Stimulated activated CD4-positive, alpha-beta T cell treated with anti-CD3 and anti-CD28 coated beads, Interleukin-1b, Interleukin-23, amount 100 ng/mL, for 4 hours (primary cell): Measurements from ENCODE around the gene AQP6.
A peak's percentile ranks its signal among the peaks of the same experiment; 100 is the strongest.

Source experiments
- DNase-seq, 2 donors: peaks; one replicate each; pipeline ENCODE4 v3.0.0-alpha.2; 2020; ENCODE audit warnings: low read depth in 2 of 2

The AQP6 gene

DNA sequence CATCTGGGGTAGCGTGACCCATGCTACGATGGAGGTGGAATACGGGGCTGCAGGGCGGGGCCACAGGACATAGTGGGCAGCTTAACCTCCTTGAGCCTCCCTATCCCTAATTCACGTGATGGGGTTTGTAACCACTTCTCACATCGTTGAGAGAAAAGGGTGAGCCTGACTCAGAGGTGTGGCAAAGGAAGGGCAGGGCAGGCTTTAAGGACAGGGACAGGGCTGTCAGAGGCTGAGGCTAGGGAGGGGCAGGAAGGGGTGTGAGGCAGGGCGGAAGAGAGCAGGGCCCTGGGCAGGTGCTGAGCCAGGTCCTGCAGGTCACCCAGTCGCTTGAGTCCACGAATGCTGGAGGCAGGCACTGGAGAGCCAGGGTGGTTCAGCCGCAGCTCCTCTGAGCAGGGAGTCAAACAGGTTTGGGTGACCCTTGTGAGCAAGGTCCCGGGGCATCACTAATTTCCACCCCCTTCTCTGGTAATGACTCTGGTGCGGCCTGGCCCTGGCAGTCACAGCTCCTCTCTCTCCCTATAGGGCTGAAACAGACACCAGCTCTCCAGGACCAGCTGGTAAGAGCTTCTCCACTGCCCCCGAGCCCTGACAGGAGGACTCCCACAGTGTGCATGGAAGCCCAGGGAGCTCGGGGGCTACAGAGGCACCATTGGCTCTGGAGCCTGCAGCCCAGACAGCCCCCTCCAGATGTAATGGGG is 29.7 kb upstream of the AQP6 start:
- no peak for DNase-seq

DNA sequence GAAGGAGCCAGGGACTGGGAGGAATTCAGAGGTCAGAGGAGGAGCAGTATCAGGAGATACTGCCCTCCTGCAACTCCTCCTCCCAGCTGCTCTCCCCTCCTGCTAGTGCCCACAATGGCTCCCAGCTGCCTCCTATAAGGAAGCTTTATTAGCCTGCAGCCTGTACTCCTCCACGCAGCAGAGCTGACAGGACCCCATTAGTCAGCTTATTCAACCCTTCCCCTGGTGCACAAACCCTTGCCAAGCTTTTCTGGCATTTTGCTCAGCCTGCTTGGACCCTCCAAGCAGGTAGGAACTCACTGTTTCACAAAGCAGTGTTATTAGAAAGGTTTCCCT is 29.2 kb upstream of the AQP6 start:
- no peak for DNase-seq

DNA sequence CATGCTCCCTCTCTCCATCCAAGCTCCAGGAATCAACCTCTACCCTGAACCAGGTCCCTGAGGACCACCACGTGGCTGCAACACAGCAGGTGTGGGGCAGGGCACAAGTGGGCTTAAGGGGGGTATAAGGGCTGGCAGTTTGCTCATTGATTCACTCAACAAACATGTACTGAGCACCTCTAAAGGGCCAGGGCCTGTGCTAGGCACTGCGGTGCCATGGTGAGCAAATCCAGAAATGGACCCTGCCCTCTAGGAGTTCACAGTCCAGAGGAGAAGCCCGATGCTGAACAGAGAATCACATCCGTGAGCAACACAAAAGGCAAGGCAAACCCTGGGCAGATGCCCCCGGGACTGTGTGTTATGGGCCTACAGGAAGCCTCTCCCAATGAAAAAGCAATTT is 28.7 kb upstream of the AQP6 start:
- no peak for DNase-seq

DNA sequence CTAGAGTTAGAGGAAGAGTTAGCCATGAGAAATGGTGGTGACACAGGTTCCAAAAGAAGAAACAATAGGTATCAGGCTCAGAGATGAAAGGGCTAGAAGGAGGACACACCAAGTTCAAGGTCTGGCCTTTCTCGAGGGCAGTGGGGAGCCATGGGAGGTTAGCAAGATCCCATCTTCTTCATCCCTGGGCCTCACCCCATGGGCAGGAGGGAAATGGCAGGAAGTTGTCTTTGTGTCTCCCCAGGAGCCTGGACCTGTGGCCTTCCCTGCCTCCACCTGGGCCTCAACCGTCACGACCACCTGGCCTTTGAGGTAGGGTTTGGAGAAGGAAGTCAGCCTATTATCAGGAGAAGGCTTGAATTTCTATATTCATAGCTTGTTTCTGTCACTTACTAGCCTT is 28.0 kb upstream of the AQP6 start:
- DNase-seq, result no peak

DNA sequence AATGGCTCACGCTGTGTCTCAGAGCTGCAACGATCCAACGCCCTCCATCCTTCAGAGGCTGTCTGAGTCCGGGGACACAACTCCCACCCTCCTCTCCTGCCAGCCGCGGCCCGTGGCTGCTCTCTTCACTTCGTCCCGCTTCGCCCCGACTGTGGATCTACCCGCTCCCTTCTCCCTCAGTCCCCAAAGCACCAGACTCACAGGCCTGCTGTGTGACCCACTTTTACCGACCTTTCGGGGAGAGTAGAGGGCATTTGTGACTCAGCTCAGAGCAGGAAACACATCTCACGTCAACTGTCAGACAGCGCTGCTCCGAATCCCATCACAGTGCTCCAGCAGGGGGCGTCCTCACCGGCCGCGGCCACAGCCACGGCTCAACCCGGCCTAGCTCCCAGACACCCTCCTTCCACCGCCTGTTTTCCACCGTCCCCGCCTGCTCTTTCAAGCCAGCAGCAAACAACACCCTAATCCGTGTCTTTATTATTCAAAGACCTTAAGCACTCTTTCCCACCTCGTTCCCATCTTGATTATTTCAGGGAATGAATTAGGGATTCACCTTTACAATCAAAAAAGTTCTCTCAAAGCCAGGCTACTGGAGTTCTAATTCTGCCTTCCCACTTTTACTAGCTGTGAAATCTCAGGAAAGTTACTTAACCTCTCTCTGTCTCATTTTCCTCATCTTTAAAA is 27.2 kb upstream of the AQP6 start:
- DNase-seq, result peak; percentile 85 to 88

DNA sequence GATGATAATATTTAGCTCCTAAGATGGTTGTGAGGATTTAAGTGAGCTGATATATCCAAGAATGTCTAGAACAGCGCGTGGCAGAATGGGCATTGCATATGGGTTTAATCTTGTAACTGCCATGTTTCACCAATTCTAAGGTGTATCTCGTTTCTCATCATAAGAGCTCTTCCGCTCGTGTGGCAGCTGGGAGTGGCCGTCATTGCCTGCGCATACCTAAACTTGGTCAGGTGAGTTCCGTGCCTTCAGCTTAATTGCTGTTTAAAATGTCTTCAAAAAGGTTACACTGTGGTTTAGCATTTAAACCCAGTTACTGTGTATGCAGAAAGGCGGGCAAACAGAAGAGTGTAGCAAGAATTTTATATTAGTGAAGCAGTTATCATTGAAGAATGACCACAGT is 26.7 kb upstream of the AQP6 start:
- DNase-seq, result no peak

DNA sequence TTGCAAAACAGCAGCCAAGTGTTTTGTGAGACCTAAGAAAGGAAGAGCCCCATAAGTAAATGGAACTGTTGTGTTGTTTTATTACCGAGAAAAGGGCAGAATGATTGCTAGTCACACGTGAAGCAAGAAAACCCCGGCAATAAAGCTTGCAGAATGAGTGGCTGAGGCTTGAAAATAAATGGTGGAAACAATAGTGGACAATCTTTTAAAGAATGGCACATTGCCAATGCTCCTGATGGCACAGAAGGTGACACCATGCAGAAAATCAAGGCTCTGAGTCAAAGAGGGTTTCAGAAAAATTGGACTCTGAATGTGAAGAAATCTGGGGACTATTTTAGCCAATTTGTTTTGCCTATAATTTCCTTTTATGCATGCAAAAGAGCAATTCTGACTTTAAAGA is 26.2 kb upstream of the AQP6 start:
- DNase-seq, result no peak

DNA sequence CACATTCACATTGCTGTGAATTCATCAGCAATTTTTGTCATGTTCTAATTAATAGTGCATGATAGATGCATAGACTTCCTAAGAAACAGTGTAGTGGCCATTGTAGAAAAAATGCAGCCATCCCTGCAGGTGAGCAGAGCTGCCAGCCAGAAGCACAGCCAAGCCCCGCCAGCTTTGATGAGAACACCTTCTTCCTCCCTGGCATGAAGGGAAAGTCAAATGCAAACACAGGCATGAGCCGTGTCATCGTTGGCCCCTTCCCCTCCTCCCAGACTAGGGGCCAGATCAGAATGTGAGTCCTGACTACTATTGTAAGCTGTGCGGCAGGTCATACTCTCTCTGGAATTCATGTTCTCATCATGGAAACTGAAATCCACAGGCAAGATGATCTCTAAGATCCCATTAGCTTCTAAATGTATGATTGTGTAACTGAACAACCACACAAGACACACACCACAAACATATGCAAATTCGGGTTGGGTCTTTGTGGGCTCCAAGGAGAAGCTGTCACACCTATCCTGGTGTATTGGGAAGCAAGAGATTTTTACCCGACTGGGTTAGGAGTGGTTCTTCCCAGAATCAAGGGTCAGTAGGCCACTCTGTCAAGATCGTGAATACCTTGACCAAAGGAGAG is 25.0 kb upstream of the AQP6 start:
- no peak for DNase-seq

DNA sequence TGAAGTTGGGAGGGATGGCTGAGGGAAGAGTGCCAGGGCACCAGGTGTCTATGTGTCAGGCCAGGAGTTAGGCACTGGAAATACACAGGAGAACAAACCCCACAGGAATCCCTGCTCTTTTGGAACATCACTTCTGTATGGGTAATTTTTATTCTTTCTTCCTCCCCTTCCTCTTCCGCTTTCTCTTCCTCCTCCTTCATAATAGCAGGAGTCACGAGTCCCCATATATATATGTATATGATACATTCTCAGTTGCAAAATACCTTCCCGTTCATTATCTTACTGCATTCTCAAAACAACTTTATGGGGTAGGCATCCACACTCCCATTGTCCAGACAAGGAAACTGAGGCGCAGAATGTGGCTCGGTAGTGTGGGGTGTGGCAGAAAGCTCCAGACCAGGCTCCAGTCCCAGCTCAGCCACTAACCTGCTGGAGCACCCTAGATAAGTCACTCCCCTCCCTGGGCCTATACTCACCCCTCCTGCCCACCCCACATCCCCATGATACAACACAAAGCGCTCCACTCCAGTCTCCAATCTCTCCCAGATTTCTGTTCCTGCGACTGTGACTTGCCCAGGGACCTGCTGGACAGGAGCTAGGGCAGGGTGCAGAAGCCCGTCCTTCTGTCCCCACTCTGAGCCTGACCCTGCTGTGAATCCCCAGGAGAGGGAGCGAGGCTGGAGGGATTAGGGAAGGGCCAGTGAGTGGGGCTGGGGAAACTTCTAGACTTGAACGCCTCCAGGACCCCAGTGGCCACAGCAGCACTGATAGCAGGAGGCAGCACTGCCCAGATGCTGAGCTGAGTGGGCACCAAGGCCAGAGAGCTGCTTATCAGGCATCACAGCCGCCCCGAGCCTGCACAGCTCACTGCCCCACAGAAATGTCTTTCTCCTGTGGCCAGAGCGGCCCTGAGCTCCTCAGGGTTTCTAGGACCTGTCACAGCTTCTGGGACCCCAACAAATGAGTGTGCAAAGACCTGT is 23.6 kb upstream of the AQP6 start:
- DNase-seq, result no peak

DNA sequence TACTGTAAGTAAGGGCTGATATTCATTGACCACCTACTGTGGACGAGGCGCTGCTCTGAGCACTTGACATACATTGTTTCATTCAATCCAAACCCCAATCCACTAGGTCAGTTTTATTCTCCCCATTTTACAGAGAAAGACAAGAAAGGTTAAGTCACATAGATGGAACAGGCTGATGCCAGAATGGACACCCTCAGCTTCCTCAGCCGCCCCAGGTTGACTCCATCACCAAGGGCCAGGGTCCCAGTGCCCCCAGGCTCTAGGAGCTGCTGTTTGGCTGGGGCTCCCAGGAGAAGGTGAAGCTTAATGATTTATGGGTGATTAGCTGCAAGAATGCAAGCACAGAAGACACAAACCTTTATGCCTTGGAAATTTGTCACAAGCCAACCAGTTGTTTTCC is 22.9 kb upstream of the AQP6 start:
- no peak for DNase-seq

DNA sequence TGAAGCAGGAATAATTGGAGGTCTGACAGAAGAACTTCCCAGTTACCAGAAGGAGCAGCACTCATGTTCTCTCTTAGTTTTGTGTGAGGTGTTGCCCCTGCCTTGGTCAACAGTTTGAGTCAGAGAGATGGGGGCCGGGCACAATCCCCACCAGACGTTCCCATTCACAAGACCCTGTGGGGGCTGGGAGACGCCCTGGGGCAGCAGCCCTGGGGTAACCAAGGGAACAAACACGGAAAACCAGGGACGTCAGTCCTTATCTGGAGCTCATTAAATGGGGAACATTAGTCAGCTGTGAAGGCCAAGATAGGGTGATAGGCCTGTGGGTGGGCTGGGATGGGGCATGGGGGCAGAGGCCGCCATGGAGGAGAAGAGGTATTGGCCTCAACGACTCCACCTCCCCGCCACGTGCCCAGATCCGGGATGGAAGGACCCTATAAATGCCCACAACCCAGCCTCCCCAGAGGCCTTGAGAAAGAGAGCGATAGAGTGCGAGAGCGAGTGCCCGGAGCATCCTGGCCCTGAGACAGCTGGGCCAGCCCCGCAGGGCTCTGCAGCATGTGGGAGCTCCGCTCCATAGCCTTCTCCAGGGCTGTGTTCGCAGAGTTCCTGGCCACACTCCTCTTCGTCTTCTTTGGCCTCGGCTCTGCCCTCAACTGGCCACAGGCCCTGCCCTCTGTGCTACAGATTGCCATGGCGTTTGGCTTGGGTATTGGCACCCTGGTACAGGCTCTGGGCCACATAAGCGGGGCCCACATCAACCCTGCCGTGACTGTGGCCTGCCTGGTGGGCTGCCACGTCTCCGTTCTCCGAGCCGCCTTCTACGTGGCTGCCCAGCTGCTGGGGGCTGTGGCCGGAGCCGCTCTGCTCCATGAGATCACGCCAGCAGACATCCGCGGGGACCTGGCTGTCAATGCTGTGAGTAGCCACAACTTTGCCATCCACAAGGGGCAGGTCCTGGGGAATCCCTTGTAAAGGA is 22.2 kb upstream of the AQP6 start, which contains the start of gene AQP2:
TSS of gene AQP2 (plus strand) at position 465 of the 979 bp plus-strand sequence. CDS start at position 559, 94 bp downstream.
- DNase-seq, result no peak

DNA sequence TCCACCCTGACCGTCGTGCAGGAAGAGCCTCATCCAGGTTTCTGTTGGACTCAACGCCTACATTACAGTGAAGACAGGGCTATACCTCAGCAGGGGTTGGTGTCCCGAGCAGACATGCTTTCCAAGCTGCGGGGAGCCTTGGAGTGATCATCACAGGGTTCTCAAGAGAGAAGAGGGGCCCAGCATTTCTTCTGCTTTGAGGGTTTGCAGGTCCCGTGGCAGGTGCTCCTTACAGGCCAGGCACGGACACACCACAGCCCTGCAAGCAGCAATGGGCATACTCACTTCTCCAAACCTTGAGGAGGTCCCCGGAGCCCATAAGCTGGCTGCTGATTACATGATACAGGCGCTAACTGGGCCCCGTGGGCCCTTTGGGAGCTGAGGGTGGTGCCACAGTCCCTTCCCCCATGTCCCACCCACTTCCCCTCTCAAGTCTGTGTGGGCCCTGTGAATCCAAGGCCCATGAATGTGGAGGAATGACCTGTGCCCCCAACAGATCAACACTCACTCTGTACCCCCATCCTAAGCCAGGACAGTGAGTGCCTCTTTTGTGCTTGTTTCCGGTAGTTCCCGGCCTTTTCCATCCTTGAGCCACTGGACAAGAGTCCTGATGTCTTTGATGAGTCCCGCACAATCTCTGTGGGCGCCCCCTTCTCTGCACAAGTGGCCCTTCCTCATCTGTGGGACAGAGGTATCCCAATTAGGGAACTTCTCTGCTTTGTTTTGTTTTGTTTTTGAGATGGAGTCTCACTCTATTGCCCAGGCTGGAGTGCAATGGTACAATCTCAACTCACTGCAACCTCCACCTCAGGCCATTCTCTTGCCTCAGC is 21.1 kb upstream of the AQP6 start:
- no peak for DNase-seq

DNA sequence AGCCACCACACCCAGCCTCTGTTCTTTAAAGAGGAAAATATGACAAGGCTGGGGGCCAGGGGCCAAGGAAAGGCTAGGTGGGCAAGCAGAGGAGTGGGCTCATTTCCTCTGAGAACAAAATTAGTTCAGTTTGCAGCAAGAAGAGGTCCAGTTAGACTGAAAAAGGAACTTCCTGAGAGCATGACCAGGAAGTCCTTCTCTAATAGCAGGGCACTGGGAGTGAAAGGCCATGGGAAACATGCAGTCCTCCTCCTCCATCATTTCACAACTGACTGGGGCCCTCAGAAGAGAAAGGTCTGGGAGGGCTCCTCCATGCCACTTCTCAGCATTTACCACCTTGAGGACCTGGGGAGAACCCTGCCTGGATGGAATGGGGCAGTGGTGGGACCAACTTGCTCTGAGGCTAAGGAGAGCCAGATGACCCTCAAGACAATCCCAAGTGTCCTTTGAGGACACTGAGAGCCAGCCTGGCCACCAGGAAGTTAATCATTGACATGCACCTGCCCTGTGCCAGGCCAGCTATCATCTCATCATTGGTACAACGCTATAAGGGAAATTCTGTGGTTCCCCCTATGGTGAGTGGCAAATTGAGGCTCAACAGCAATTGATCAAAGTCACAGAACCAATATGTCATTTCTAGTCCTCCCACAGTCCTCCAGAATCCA is 20.2 kb upstream of the AQP6 start:
- no peak for DNase-seq

DNA sequence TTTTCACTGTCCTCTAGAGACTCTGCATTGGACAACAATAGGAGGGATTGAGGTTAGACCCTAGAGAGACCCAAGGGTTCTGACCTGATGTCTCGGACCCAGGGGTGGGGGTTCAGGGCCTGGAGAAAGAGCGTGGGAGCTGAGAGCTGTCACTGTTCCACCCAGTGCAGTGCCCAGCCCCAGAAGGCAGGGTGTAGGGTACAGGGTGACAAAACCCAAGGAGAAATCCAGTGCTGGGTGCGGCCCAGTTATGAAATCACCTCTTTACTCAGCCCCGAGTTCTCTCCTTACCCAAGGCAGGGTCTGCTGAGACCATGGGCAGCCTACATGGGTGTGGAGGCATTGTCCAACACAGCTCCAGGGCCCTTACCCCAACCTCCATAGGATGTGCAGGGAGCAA is 19.6 kb upstream of the AQP6 start:
- no peak for DNase-seq

DNA sequence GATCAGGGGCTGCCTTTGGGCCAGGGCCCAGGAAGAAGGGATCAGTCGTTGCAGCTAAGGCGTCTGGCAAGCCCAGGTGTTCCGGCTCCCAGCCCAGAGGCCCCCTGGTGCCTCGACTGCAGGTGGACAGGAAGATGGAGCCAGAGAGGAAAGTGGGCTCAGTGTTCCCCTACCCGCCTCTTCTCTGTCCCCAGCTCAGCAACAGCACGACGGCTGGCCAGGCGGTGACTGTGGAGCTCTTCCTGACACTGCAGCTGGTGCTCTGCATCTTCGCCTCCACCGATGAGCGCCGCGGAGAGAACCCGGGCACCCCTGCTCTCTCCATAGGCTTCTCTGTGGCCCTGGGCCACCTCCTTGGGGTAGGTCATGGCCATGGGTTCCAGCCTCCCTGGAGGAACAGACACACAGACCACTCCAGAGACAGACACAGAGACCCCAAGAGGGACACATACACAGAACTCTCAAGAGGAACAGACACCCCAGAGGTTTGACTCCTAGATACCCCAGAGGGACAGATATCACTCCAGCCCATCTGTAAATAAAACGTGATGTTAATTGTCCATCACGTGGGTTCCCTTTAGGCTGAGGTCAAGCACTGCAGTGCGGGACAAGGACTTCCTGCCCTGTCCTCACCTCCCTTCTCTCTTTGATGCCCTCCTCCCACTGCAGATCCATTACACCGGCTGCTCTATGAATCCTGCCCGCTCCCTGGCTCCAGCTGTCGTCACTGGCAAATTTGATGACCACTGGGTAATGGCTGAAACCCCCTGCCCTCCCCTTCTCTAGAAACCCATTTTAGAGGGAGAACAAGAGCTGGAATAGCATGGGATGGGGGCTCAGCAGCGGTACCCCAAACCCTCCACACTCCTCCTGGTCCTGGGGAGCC is 18.5 kb upstream of the AQP6 start:
- no peak for DNase-seq

DNA sequence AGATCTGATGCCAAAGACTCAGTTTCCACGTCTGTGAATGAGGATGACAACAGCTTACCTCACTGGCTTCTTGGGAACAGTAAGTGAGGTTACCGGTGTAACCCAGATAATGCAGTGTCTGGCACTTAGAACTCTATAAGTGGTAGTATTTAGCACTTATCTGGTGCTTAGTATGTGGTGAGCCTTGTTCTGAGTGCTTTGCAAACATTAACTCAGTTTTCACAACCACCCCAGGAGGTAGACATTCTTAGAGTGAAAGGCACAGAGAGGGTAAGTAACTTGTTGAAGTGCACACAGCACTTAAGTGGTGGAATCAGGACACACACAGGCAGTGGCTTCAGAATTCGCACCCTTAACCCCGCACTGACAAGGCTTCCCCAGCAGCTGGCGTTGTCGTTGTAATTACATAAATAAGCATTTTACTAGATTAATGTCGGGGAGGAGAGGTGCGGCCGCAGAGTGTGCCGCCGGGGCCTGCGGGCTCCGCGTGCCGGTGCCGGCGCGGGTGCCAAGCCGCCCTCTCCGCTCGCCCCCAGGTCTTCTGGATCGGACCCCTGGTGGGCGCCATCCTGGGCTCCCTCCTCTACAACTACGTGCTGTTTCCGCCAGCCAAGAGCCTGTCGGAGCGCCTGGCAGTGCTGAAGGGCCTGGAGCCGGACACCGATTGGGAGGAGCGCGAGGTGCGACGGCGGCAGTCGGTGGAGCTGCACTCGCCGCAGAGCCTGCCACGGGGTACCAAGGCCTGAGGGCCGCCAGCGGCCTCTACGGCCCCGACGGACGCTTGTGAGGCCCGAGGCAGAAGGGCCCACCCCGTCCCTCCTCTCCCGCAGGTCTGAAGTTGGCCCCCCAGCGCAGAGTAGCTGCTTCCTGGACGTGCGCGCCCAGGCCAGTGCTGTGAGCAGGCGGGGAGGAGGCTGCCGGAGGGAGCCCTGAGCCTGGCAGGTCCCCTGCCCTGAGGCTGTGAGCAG is 17.6 kb upstream of the AQP6 start:
- DNase-seq, result no peak
